PC-3 (cell line): ENCODE results near the gene DMRT1. TPM values are rescaled to one million over a fixed set of nuclear protein-coding genes. Genes with fewer than 3 reads are reported as not detected.

Source experiments
- ATAC-seq: fragments of 200-7000 bp; cut with Tn5 transposase; 2 replicates; pipeline ENCODE4 v1.9.1; 2020; ENCODE audit warnings: mild to moderate bottlenecking, moderate library complexity
- BruUV-seq: library from RNA; stranded (reverse); fragments of 400-500 nt; replicated peaks from 2 replicates; lab custom pipeline; 2021; lab: Mats Ljungman, UMichigan
- CTCF ChIA-PET: fragments of 300-600 bp; sonication (Branson Sonifier 250); formaldehyde crosslinking; loops from one replicate; lab custom pipeline; 2022; ENCODE audit warnings: antibody characterized with exemption; lab: Charles Lee
- POLR2A ChIA-PET: fragments of 300-600 bp; sonication (Branson Sonifier 250); formaldehyde crosslinking; loops from one replicate; lab custom pipeline; 2022; ENCODE audit warnings: antibody characterized with exemption; ENCODE audit not compliant: unreplicated experiment; lab: Charles Lee
- DNase-seq: peaks from one replicate; pipeline ENCODE4 v3.0.0-alpha.2; 2015
- H2AFZ ChIP-seq: fragments of 300-600 bp; sonication (generic); 2 replicates; pipeline ENCODE4 v1.6.0; 2016; ENCODE audit warnings: antibody characterized with exemption, low read length
- H3F3A ChIP-seq: fragments of 300-600 bp; sonication (generic); one replicate; pipeline ENCODE4 v1.6.0; 2017; ENCODE audit warnings: antibody characterized with exemption, low read length, control low read depth, mild to moderate bottlenecking; ENCODE audit not compliant: unreplicated experiment
- H3K27ac ChIP-seq: fragments of 300-600 bp; sonication (generic); 2 replicates; pipeline ENCODE4 v1.5.1; 2016; ENCODE audit warnings: mild to moderate bottlenecking, low read length
- H3K27me3 ChIP-seq: fragments of 300-600 bp; sonication (generic); 2 replicates; pipeline ENCODE4 v1.6.1; 2016; ENCODE audit warnings: low read length, mixed read lengths
- H3K36me3 ChIP-seq: fragments of 300-600 bp; sonication (generic); 2 replicates; pipeline ENCODE4 v1.6.1; 2016; ENCODE audit warnings: low read depth, mixed run types, low read length, mixed read lengths
- H3K4me1 ChIP-seq: fragments of 300-600 bp; sonication (generic); 2 replicates; pipeline ENCODE4 v1.5.1; 2016; ENCODE audit warnings: low read length; ENCODE audit not compliant: insufficient read depth
- H3K4me2 ChIP-seq: fragments of 300-600 bp; sonication (generic); 2 replicates; pipeline ENCODE4 v1.6.0; 2016; ENCODE audit warnings: low read length
- H3K4me3 ChIP-seq: fragments of 300-600 bp; sonication (generic); 2 replicates; pipeline ENCODE4 v1.5.1; 2016; ENCODE audit warnings: mild to moderate bottlenecking, low read length, mixed read lengths
- H3K79me2 ChIP-seq: fragments of 300-600 bp; sonication (generic); 2 replicates; pipeline ENCODE4 v1.6.1; 2017; ENCODE audit warnings: low read length, mixed read lengths
- H3K9ac ChIP-seq: fragments of 300-600 bp; sonication (generic); 2 replicates; pipeline ENCODE4 v1.6.0; 2016; ENCODE audit warnings: mild to moderate bottlenecking, low read length
- H3K9me2 ChIP-seq: fragments of 300-600 bp; sonication (generic); replicated peaks from 2 replicates; pipeline ENCODE4 v1.6.1; 2016; ENCODE audit warnings: mixed run types, low read length, mixed read lengths
- H3K9me3 ChIP-seq: fragments of 300-600 bp; sonication (generic); 2 replicates; pipeline ENCODE4 v1.6.1; 2016; ENCODE audit warnings: low read length, mixed read lengths
- H4K20me1 ChIP-seq: fragments of 300-600 bp; sonication (generic); 2 replicates; pipeline ENCODE4 v1.6.1; 2016; ENCODE audit warnings: low read length, mixed read lengths
- EZH2 ChIP-seq: fragments of 300-600 bp; sonication (generic); IDR thresholded peaks from one replicate; pipeline ENCODE4 v1.6.1; 2017; ENCODE audit warnings: antibody characterized with exemption, mild to moderate bottlenecking, low read length; ENCODE audit not compliant: unreplicated experiment
- EZH2phosphoT487 ChIP-seq: fragments of 300-600 bp; sonication (generic); IDR thresholded peaks from 2 replicates; pipeline ENCODE4 v1.6.1; 2018; ENCODE audit warnings: mild to moderate bottlenecking, antibody characterized with exemption, low read length, borderline replicate concordance
- intact Hi-C: fragments of 100-400 bp; cut with micrococcal nuclease; formaldehyde crosslinking; loops from 2 replicates; pipeline ENCODE4 v1.9.0; 2023
- total RNA-seq: library from RNA; depleted of rRNA; stranded (reverse); fragments of >200 nt; gene quantifications from 2 replicates; pipeline ENCODE4 v1.2.3, GENCODE V29; 2014
- TF ChIP-seq, protein P1 (sequence below): fragments of 300-600 bp; sonication (generic); conservative IDR thresholded peaks from 2 replicates; pipeline ENCODE4 v1.5.1; 2017; ENCODE audit warnings: antibody characterized with exemption, low read depth, mild to moderate bottlenecking, low read length

The DMRT1 gene
- total RNA-seq, 1 experiment from 2014 or later: 0.04 TPM

DNA sequence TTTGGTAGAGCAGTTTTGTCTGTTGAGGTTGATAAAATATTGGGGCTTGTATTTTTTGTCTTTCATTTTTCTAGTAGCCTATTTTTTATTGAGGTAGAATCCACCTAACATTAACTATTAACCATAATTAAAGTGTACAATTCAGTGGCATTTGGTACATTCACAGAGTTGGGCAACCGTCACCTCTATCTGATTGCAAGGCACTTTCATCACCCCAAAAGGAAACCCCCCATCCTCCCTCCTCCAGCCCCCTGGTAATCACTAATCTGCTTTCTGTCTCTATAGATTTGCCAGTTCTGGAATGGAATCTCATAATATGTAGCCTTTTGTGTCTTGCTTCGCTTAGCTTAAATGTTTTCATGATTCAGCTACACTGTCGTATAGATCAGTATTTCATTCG lies 79.4 kb downstream of the DMRT1 start:
- Histone ChIP-seq H3K9me3 (no peaks in the 10 kb centered on the region), H3K27me3 (peaks cover 18% of the 10 kb centered on the region), H4K20me1 (no peaks in the 10 kb centered on the region), H3K4me3 (no peak overlapping the region), H3K27ac (no peak overlapping the region), H3K4me1 (no peaks in the 10 kb centered on the region), H3F3A (no peaks in the 10 kb centered on the region), H3K36me3 (no peaks in the 10 kb centered on the region), H3K9me2 (no peaks in the 10 kb centered on the region), H3K79me2 (no peaks in the 10 kb centered on the region), H2AFZ (no peak overlapping the region), H3K9ac (no peak overlapping the region), H3K4me2 (no peak overlapping the region)
- ATAC-seq (no peak), DNase-seq (no peak)
- TF ChIP-seq, protein P1, sequence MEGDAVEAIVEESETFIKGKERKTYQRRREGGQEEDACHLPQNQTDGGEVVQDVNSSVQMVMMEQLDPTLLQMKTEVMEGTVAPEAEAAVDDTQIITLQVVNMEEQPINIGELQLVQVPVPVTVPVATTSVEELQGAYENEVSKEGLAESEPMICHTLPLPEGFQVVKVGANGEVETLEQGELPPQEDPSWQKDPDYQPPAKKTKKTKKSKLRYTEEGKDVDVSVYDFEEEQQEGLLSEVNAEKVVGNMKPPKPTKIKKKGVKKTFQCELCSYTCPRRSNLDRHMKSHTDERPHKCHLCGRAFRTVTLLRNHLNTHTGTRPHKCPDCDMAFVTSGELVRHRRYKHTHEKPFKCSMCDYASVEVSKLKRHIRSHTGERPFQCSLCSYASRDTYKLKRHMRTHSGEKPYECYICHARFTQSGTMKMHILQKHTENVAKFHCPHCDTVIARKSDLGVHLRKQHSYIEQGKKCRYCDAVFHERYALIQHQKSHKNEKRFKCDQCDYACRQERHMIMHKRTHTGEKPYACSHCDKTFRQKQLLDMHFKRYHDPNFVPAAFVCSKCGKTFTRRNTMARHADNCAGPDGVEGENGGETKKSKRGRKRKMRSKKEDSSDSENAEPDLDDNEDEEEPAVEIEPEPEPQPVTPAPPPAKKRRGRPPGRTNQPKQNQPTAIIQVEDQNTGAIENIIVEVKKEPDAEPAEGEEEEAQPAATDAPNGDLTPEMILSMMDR: no peak
- TF ChIP-seq EZH2phosphoT487: no peak
- no peak for TF ChIP-seq EZH2
- intact Hi-C loops: no loop called here
- CTCF ChIA-PET: no interaction called here
- no TSS peak for BruUV-seq
- POLR2A ChIA-PET: no interaction called here

DNA sequence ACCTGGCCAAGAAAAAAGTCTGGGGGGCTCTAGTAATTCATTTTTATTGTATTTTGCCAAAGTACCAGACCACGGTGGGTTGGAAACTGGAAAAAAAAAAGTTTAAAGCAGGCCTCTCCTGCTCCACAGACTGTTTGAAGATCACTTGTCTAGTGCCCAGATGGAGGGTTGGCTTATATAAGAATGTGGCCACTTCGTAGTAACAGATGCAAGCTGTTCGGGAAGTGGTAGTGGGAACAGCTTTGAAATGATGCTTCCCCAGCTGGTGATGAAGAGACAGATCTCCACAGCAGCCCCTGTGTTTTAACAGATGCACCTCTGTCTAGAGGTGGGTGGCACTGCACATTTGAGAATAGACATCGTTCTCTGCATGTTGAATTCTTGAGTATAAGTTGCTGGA lies 80.7 kb downstream of the DMRT1 start:
- DNase-seq (no peak), ATAC-seq (no peak)
- Histone ChIP-seq H3K27ac (no peak overlapping the region), H3K9me2 (no peaks in the 10 kb centered on the region), H3K4me3 (no peak overlapping the region), H3K9me3 (no peaks in the 10 kb centered on the region), H3K79me2 (no peaks in the 10 kb centered on the region), H3K9ac (no peak overlapping the region), H3K4me2 (no peak overlapping the region), H3F3A (no peaks in the 10 kb centered on the region), H3K36me3 (no peaks in the 10 kb centered on the region), H2AFZ (no peak overlapping the region), H4K20me1 (no peaks in the 10 kb centered on the region), H3K27me3 (peaks cover 13% of the 10 kb centered on the region), H3K4me1 (no peaks in the 10 kb centered on the region)
- ChIA-PET CTCF (no interaction called here), POLR2A (no interaction called here)
- intact Hi-C loops: no loop called here
- no TSS peak for BruUV-seq
- TF ChIP-seq EZH2phosphoT487 (no peak), EZH2 (no peak)
- TF ChIP-seq, protein P1: no peak

DNA sequence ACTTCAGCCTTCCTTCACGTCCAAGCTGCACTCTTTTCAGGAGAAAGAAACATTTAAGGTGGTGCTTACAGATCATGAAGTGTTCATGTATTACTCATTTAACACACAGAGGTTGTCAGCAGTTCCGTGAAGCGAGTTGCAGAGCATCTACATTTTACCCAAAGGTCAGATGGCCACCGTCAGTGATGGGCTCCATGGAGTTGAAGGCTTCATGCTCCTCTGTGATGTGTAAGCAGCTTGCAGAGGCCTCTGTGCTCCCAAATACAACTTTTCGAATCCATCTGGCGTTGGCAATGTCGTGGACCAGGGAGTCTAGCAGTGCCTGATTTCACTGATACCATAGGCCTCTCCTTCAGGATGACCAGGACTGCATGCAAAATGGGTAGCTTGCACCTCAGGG lies 81.2 kb downstream of the DMRT1 start:
- intact Hi-C loops: no loop called here
- BruUV-seq: no TSS peak
- no peaks in the 10 kb centered on the region for H3K79me2 ChIP-seq
- TF ChIP-seq EZH2phosphoT487 (no peak), EZH2 (no peak)
- TF ChIP-seq, protein P1: no peak
- H3K4me2 ChIP-seq: no peak overlapping the region
- H3K4me3 ChIP-seq: no peak overlapping the region
- no peaks in the 10 kb centered on the region for H3F3A ChIP-seq
- no peaks in the 10 kb centered on the region for H3K9me2 ChIP-seq
- POLR2A ChIA-PET: no interaction called here
- no peak overlapping the region for H2AFZ ChIP-seq
- no peak for ATAC-seq
- no peaks in the 10 kb centered on the region for H3K36me3 ChIP-seq
- no peak for DNase-seq
- no peaks in the 10 kb centered on the region for H3K4me1 ChIP-seq
- H3K27ac ChIP-seq: no peak overlapping the region
- CTCF ChIA-PET: no interaction called here
- no peak overlapping the region for H3K9ac ChIP-seq
- H3K27me3 ChIP-seq: peaks cover 13% of the 10 kb centered on the region
- no peaks in the 10 kb centered on the region for H3K9me3 ChIP-seq
- H4K20me1 ChIP-seq: no peaks in the 10 kb centered on the region
